HG03045 (cell line): ENCODE measurements around the gene WASL.
A peak's percentile ranks its signal among the peaks of the same experiment; 100 is the strongest.
"Not testable (repeated sequence)": the region's sequence is repeated elsewhere in the genome, so short reads cannot be mapped to it uniquely, and the experiment has no call there.

Experiments
- ATAC-seq: cut with Tn5 transposase; IDR thresholded peaks from one replicate; pipeline ENCODE4 v1.9.1; 2021; ENCODE audit warnings: mild to moderate bottlenecking, moderate library complexity; ENCODE audit not compliant: unreplicated experiment

The WASL gene

DNA sequence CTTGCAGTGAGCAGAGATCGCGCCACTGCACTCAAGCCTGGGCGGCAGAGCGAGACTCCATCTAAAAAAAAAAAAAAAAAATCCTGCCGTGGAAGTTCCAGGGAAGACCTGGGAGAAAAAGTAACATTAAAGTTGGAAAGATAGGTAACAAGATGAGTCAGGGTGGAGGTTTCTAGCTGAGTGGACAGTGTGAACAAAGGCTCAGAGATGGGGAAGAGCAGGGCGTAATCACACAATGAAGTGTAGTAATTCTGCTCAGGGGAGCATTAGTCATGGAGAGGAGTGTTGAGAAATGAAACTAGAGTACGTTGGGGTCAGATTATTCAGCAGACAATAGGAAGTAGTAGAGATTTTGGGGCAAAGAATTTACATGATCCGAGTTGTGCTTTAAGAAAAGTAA lies 21.6 kb upstream of the WASL start:
- ATAC-seq: peak; percentile 93

DNA sequence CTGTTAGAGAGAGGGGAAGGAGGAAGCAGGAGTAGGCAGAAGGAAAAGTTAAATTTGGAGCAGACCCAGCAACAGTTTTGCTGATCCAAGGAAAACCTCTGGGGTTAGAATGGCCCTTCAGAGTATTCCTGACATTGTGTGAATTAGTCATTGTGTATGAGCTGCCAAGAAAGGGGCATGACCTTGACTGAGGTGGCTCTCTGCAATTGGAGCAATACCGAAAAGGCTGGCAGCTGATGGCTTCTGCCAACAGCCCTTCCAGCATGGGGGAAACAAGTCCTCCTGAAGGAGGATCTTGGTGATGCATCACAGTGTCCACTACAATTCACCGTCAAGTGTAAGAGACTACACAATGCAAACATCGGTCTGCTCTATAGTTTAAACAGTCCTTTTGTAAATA lies 20.6 kb upstream of the WASL start:
- no peak for ATAC-seq

DNA sequence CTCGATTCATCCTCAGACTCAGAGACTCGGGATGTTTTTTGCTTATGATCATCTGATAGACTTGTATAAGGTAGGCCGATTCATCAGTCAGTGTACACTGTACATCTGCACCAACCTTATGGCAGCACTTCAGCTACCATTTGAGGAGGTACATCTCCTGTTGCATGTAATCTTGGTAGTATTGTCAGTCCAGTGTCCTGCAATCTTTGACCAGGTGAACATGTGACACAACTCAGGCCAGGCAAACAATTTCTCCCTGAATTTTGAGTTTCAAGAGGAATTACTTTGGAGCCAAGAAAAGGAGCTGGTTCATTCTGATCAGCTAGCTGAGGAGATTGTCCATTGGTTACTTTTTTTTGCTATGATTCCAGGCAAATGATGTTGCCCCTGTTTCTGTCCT lies 19.7 kb upstream of the WASL start:
- ATAC-seq: no peak

DNA sequence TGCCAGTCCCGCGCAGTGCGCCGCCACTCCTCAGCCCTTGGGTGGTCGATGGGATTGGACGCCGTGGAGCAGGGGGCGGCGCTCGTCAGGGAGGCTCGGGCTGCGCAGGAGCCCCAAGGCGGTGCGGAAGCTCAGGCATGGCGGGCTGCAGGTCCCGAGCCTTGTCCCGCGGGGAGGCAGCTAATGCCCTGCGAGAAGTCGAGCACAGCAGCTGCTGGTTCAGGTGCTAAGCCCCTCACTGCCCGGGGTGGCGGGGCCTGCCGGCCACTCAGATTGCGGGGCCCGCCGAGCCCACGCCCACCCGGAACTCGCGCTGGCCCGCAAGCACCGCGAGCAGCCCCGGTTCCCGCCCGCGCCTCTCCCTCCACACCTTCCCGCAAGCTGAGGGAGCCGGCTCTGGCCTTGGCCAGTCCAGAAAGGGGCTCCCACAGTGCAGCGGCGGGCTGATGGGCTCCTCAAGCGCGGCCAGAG lies 14.4 kb upstream of the WASL start:
- no peak for ATAC-seq

DNA sequence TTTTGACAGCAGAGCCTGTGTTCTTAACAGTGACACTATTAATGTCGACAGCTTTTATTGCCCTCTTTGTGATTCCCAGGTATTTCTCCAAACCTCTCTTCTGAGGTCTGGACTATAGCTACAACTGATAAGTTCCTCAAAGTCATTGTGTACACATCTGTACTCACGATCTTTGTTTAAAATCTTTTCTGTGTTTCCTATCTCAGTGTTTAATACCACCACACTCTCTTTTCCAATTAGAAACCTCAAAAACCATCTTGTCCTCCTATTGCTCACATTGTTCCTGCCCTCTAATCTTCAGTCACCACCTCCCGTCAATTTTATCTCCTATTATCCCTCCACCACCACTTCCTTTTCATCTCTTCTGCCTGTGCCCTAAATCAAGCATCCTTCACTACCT lies 12.9 kb upstream of the WASL start:
- no peak for ATAC-seq

DNA sequence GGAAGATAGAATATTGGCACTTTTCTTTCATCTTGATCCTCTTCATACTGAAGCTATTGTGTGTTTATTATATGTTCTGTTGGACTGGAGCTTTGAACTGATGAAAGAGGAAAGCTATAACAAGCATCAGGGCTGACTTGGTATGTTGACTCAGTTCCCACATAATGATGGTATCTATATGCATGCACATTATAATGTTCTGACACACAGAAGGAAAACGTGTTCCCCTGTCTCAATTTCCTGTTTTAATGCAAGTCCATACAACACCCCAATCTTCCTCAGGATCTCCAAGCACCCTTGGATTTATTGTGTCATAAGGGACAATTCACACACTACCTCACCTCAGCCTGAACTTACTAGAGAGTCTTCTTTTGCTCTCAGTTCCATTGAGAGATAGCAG lies 8.3 kb upstream of the WASL start:
- ATAC-seq: no peak

DNA sequence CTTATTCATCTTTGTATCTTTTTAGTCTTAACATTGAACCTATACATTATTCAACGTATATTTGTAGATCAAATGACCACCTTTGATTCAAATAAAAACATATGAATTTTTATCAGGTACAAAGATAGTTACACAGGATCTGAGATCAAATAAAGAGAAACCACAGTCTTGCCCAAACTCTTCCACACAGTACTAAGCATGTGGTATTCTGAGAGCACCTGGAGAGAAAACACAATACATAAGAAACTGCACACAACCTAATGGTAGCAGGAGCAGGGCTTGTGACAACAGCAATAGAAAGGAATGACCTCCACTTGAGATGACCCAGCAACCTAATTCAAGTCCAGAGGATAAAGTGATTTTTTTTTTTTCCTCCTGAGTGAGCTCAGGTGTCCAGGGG lies 6.5 kb upstream of the WASL start:
- ATAC-seq: no peak

DNA sequence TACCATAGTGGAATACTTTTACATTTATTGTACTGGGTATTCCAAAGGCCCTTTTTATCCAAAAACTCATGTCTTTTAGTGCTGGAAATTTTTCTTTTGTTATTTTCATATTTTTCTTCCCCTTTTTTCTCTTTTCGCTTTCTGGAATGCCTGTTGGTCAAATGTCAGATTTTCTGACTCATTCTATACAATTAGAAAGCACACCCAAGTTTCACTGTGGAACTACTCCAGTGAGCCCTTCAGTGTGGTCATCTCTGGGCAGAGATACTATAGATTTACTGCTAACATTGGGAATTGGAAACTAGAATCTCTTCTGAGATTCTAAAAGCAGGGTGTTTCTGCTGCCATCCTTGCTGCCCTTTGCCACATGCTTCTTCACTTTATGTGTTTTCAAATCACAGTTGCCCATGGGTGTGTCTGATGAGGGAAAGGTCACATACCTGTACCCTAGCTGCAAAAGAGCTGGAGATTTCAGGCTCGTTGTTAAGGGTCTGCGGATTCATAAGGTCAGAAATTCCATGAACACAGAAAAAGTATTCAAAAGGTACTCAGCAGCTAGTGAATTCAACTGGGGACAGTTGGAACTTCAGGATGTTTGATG lies 5.6 kb upstream of the WASL start:
- no peak for ATAC-seq

DNA sequence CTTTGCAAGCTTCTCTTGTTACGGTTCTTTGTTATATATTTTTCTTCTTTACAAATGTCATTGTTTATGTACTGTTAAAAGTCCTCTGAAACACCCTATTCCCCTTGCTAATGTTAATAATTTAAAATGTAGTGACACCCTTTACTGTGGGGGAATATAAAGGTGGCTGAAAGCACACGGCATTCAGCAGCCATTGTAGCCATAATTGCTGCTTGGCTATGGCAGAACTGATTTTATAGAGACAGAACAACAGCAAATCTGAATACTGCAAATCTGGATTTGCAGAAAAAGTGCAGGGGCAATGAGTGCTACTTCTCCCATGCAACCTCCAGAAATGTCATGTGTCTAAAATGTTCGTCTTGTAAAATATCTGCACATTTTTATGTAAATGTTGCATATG lies 3.7 kb upstream of the WASL start:
- no peak for ATAC-seq

DNA sequence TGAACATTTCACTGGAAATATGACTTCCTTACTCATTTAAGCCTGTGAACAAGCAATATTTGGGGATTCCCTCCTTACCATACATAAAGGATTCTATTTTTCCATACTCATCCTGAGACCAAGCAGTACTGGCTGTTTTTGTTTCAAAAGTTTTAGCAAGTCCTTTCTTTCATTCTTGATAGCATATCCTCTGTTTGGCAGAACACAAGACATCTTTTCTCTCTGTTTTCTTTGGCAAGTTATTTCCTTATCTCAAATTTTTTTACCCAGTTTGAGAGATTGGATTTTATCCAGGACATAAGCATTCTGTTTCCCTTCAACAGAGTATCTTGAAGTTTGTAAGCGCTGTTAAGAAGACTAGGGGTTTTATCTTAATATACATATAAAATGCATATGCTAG lies 3.0 kb upstream of the WASL start:
- no peak for ATAC-seq

DNA sequence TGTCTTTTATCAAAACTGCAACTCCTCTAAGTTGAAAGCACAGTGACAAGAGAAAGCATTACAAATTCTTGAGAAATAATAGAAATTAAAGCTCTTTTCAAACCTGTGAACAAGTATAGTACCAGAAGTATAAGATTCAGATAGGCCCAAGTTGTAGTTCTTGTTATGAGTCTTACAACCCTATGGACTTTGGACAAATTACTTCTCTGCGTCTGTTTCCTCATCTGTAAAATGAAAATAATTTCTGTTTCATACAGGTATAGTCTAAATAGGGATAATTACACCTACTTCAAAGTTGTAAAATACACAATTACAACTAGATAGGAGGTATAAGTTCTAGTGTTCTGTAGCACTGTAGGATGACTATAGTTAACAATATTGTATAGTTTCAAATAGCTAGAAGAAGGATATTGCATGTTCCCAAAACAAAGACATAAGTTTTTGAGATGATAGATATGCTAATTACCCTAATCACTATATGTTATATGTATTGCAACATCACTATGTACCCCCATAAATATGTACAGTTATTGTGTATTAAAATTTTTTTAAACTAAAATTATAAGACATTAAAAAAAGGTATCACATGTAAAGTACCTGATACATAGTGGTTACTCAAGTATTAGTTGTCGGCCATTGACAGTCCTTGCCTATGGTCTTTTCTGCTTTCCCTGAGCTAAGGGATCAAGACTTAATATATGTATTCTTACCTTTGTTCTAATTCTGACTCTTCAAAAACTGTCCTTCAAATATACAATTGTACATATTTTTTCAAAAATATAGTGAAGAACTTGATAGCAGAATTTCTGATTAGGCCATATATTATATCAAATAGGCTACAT lies 1.8 kb upstream of the WASL start:
- no peak for ATAC-seq

DNA sequence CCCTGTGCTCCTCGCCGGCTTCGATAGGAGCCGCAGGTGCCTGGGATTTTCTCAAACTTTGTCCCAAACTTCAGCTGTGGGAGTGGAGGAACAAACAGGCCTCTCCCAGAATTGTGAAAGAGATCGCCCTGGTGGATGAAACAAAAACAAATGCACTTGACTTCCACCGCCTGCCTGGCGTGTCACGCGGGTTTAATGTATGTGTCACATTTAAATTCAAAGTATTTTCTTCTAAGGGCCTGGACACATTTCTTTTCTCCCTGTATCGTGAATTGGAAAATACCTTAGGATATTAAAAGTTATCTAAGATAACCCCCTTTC lies 694 bp upstream of the WASL start:
- ATAC-seq: peak; percentile 21

DNA sequence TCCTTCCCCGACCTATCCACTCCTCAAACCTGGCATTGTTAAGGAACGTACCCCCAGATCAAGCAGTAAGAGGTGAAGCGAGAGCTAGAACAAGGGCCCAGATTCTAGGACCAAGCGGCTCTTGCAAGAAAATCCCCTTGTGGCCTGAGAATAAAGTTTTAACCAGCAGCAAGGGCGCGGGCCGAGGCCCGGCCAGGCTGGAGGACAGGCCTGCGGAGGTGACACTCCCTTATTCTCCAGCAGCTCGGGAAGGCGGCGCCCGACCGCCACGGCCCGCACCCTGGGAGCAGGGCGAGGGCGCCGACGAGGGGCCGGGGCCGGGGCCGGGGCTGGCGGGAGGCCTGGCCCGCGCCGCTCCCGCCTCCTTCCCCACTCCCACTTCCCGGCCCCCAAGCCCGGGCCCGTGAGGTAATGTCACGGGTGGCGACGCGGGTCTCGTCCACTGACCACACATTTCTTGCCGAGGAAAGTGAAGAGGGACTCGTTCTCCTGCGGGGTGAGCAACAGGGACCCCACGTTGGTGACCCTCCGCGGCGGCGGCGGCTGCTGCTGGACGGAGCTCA lies 551 bp downstream of the WASL start:
- ATAC-seq: peak; percentile 21

DNA sequence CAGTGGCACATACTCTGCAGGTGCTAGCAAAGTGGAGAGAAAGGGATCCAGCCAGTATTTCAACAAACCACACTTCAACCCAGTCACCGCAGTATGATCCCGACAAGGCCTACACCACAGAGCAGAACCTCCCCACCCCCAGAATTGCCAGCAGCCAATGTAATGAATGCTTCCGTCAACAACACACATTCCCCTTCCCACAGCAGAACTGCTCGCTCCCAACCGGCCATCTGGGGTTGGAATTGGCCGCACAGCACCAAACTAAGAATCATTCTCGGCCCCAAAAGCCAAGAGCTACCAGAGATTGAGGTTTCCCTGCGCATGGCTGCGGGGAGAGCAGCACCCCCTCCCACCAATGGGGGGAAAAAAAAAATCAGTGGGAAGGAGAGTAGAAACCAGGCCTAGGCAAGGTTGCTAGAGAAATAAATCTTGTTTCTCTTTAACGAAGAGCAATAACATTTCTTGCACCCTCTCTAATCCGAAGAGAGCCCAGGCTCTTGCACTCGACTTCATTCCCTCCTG lies 1.1 kb downstream of the WASL start:
- ATAC-seq: no peak

DNA sequence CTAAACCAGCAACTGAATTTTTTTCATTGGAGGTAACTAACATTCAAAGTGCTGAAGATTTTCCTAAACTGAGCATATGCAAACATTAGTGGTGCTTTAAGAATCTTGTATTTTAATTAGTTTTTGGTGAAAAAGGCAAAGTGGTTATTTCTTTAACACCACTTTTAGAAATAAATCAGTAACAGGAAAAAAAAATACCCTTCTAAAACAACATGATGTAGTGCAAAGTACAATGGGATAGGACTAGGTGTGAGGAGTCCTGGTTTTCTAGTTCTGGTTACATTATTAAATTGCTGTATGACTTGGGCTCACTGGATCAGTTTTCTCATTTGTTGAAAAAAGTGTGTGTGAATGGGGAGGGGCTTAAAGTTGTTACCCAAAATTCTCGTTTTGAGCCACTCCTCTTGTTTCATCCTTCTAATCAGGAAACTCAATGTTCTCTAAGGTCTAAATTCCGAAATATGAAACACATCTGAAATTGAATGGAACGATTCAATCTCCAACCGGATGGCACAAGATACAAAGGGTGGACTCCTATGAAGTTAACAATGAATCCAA lies 1.8 kb downstream of the WASL start:
- ATAC-seq: no peak

DNA sequence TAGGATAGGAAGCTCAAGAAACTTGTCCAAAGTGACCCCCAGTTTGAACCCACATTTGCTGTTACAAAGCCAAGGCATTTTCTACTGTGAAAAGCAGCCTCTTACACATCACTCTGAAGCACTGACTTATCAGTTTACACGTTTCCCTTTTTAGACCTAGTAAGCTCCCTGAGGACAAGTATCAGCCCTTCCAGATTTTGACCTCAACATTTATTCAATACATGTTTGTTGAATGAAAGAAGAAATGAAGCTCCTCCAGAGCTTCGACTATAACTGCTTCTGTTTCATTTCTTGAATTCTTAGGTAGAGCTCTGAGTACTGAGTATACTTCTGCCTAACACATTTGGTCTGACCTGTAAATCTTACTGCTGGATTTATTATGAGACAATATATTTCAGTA lies 2.7 kb downstream of the WASL start:
- ATAC-seq: no peak

DNA sequence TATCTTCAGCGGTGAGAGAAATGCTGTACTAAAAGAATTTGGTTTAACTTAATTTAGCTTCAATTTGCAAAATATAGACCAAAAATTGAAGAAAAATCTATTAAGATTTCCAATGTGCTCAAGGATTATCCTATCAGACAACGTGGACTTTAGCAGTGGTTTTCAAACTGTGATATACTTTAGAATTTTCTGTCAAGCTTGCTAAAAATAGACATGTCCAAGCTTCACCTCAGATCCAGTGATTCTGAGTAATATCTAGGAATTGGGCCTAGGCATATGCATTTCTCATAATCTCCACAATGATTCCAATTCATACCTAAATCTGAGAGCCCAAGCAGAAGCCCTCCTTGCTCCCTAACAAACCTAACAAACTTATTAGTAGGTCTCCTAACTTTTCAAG lies 3.4 kb downstream of the WASL start:
- no peak for ATAC-seq

DNA sequence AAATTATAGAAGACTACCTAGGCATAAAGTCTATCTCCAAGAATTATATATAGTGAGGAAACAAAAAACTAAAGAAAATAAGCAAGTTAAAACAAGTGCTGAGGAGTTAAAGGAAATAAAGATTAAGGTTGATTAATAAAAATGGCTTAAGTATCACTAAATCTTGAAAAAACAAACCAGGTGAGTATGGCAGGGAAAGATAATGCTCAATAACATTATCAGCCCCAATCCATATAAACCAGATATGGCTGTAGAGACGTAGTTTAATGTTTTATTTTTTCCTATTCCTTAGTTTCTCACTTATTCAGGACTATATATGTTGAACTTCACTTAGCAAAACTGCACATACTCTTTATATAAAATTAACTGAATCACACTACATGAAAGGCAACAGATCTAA lies 4.4 kb downstream of the WASL start:
- ATAC-seq: no peak

DNA sequence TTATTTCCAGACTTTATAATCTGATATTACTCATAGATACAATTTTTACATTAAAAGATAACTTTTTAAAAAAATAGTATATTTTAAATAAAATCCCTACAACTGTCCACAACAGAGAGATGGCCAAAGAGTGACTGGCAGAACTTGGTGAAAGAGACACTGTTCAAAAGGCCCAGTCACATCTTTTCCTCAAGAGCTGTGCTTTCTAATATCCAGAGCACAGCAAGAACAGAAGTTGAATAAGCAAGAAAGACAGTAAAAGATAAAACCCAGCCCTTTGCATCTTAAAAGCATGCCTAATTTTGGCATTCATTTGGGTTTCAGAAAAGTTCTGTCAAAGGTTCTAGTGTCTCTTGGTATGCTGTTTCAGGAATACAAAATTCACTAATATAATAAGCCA lies 6.9 kb downstream of the WASL start:
- ATAC-seq: no peak

DNA sequence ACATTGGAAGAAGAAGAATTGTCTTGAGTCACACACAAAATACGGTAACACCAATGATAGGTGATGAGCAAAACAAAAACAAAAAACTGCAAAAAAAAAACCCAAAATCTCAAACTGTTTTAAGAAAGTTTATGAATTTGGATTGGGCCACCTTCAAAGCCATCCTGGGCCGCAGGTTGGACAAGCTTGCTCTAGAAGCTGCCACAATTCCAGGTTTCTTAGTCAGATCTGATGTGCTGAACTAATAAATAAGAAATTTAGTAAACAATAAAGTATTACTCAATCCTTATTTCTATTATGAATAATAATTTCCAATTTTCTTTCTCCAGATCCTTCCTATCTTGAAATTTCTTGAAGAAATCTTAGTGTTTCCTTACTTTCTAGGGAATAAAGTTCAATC lies 10.0 kb downstream of the WASL start:
- ATAC-seq: no peak

DNA sequence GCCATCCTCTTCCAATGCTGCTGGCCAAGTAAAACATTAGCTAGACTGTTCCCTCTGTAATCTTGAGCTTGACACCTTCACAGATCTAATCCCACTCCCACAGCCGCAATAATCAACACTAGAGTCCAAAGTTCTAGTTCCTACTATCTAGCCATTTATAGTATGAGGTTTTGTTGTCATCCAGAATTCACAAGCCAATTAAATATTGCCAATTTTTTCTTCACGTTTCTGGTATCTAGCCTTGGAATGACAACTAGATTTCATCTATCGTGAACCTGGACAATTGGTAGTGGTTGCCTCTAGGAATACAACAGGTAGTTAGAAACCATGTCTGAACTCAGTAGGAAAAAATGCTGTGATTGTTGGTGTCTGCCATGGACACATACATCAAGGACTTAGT lies 10.4 kb downstream of the WASL start:
- ATAC-seq: no peak

DNA sequence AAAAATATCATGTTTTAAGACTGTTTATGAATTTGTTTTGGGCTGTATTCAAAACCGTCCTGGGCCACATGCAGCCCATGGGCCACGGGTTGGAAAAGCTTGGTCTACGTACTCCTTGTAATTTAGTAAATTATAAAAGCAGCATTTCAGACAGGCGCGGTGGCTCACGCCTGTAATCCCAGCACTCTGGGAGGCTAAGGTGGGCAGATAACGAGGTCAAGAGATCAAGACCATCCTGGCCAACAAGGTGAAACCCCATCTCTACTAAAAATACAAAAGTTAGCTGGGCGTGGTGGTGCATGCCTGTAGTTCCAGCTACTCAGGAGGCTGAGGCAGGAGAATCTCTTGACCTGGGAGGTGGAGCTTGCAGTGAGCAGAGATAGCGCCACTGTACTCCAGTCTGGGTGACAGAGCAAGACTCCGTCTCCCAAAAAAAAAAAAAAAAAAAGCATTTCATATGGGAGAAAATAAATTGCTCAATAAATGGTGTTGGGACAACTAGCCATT lies 11.6 kb downstream of the WASL start:
- ATAC-seq: not testable (repeated sequence)
